Measurements from ENCODE around the gene NEDD9.

NEDD9 gene

DNA sequence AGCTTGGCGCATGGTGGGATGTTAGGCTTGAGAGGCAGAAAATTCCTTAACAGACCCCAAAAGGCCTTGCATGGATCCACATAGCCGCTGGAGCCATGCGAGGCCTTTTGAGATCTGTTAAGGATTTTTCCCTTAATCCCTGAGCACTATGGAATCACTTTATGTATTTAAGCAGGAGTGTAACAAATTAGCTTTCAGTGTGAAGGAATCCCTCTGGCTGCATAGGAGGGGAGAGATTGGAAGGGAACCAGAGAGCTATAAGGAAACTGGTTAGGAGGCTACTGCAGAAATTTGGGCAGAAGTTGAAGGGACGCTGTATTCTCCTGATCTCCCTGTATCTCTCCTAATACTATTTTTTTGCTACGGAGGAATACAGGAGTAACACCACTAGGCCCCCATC is 23.1 kb upstream of the NEDD9 start:
- no peak for TF ChIP-seq CTCF (conservative IDR thresholded peaks at IDR 0.05; ENCODE audit: low read length)
- TF ChIP-seq EZH2phosphoT487 (IDR thresholded peaks at IDR 0.05; ENCODE audit: borderline replicate concordance): no peak
- Histone ChIP-seq H3K4me3 (ENCODE audit: low read length, poor library complexity, severe bottlenecking) (no peak overlapping the region), H3K4me1 (ENCODE audit: insufficient read depth, low read length, poor library complexity, severe bottlenecking) (peaks cover 24% of the 10 kb centered on the region), H3K79me2 (ENCODE audit: insufficient read depth, low read length) (no peaks in the 10 kb centered on the region), H3F3A (ENCODE audit: low read depth) (no peaks in the 10 kb centered on the region), H3K36me3 (ENCODE audit: insufficient read depth, low read length) (no peaks in the 10 kb centered on the region), H4K20me1 (ENCODE audit: insufficient read depth, low read length, poor library complexity, severe bottlenecking) (no peaks in the 10 kb centered on the region), H3K9me2 (replicated peaks; ENCODE audit: low read depth, low read length) (no peaks in the 10 kb centered on the region), H3K27me3 (ENCODE audit: insufficient read depth, low read length, poor library complexity, severe bottlenecking) (no peaks in the 10 kb centered on the region), H3K4me2 (ENCODE audit: low read depth, low read length, poor library complexity, severe bottlenecking) (no peak overlapping the region), H3K9ac (ENCODE audit: low read depth, low read length, poor library complexity, severe bottlenecking) (no peak overlapping the region), H3K9me3 (ENCODE audit: insufficient read depth, low read depth, low read length) (no peaks in the 10 kb centered on the region), H2AFZ (ENCODE audit: low read length) (no peak overlapping the region)

GRCh38 chr6:11253594-11253993 is 21.1 kb upstream of the NEDD9 start:
- H3K4me2 ChIP-seq (ENCODE audit: low read depth, low read length, poor library complexity, severe bottlenecking): no peak overlapping the region
- TF ChIP-seq CTCF (conservative IDR thresholded peaks at IDR 0.05; ENCODE audit: low read length) (no peak), EZH2phosphoT487 (IDR thresholded peaks at IDR 0.05; ENCODE audit: borderline replicate concordance) (no peak)

DNA sequence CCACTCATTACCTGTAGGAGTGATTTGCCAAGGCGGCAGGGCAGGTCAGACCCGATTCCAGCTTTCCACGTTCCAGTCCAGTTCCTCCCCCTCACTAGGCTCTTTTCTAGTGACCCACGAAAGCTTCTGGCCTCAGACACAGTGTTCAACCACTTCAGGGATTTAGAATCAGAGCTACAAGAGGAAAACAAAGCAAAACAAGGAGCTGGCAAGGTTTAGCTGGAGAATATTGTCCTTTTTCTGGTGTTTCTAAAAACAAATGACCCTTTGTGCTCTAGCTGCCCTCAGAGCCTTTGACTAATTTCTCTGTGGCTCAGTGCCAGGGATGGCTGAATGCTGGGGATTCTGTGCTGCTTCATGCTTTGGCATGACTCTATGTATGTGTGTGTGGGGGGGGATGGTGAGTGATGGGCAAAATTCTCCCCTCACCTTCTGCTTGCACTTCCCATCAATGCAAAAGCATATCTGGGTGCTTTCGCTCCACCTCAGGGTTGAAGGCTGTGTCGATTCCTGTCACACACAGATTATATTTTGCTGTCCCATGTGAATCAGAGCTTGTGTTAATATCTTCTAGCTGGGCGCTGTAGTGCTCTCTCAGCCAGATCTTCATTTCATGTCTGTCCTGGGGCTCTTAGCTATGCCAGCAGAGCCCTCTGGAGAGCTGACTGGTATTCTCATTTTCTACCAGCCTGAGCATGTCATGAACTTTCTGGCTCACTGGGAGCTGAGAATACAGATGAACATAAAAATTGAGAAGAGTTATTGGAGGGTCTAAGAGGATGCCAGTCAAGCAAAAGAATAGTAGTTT is 19.3 kb upstream of the NEDD9 start:
- Histone ChIP-seq H3K4me2 (ENCODE audit: low read depth, low read length, poor library complexity, severe bottlenecking) (no peak overlapping the region), H3K27me3 (ENCODE audit: insufficient read depth, low read length, poor library complexity, severe bottlenecking) (no peaks in the 10 kb centered on the region), H3F3A (ENCODE audit: low read depth) (no peaks in the 10 kb centered on the region)

More at GRCh38 chr6:11253594-11253993, 21.1 kb upstream of the NEDD9 start:
- H3K4me3 ChIP-seq (ENCODE audit: low read length, poor library complexity, severe bottlenecking): no peak overlapping the region
- no peaks in the 10 kb centered on the region for H3K79me2 ChIP-seq (ENCODE audit: insufficient read depth, low read length)
- no peaks in the 10 kb centered on the region for H4K20me1 ChIP-seq (ENCODE audit: insufficient read depth, low read length, poor library complexity, severe bottlenecking)
- no peaks in the 10 kb centered on the region for H3K36me3 ChIP-seq (ENCODE audit: insufficient read depth, low read length)
- H3K4me1 ChIP-seq (ENCODE audit: insufficient read depth, low read length, poor library complexity, severe bottlenecking): peaks cover 16% of the 10 kb centered on the region
- H3K9me3 ChIP-seq (ENCODE audit: insufficient read depth, low read depth, low read length): no peaks in the 10 kb centered on the region
- no peaks in the 10 kb centered on the region for H3K9me2 ChIP-seq (replicated peaks; ENCODE audit: low read depth, low read length)
- no peaks in the 10 kb centered on the region for H3K27me3 ChIP-seq (ENCODE audit: insufficient read depth, low read length, poor library complexity, severe bottlenecking)
- no peak overlapping the region for H3K9ac ChIP-seq (ENCODE audit: low read depth, low read length, poor library complexity, severe bottlenecking)
- H3F3A ChIP-seq (ENCODE audit: low read depth): no peaks in the 10 kb centered on the region
- no peak overlapping the region for H2AFZ ChIP-seq (ENCODE audit: low read length)

More for the DNA sequence above, 19.3 kb upstream of the NEDD9 start:
- Histone ChIP-seq H3K79me2 (ENCODE audit: insufficient read depth, low read length) (no peaks in the 10 kb centered on the region), H3K4me1 (ENCODE audit: insufficient read depth, low read length, poor library complexity, severe bottlenecking) (no peaks in the 10 kb centered on the region), H3K9me3 (ENCODE audit: insufficient read depth, low read depth, low read length) (no peaks in the 10 kb centered on the region), H3K36me3 (ENCODE audit: insufficient read depth, low read length) (no peaks in the 10 kb centered on the region), H4K20me1 (ENCODE audit: insufficient read depth, low read length, poor library complexity, severe bottlenecking) (no peaks in the 10 kb centered on the region), H3K9me2 (replicated peaks; ENCODE audit: low read depth, low read length) (no peaks in the 10 kb centered on the region), H2AFZ (ENCODE audit: low read length) (no peak overlapping the region), H3K4me3 (ENCODE audit: low read length, poor library complexity, severe bottlenecking) (no peak overlapping the region), H3K9ac (ENCODE audit: low read depth, low read length, poor library complexity, severe bottlenecking) (no peak overlapping the region)
- TF ChIP-seq EZH2phosphoT487 (IDR thresholded peaks at IDR 0.05; ENCODE audit: borderline replicate concordance): no peak
- no peak for TF ChIP-seq CTCF (conservative IDR thresholded peaks at IDR 0.05; ENCODE audit: low read length)
